Ascending aorta (tissue), 2 donors: ENCODE data around the gene GYG1. TPM values are rescaled to one million over a fixed set of nuclear protein-coding genes. Genes with fewer than 3 reads are reported as not detected.
A peak's percentile ranks its signal among the peaks of the same experiment; 100 is the strongest.

Experiments
- DNase-seq, 2 donors: peaks; one replicate each; pipeline ENCODE4 v3.0.0-alpha.2; 2019; ENCODE audit warnings: low spot score in 2 of 2
- H3K27ac ChIP-seq, 2 donors: fragments of 200-600 bp; sonication (generic); one replicate each; pipeline ENCODE4 v1.5.1; 2016 to 2017; ENCODE audit warnings: mild to moderate bottlenecking in 1 of 2
- H3K27me3 ChIP-seq: fragments of 200-600 bp; sonication (generic); one replicate; pipeline ENCODE4 v1.5.1; 2017
- H3K36me3 ChIP-seq, 2 donors: fragments of 200-600 bp; sonication (generic); one replicate each; pipeline ENCODE4 v1.5.1; 2016
- H3K4me1 ChIP-seq, 2 donors: fragments of 200-600 bp; sonication (generic); one replicate each; pipeline ENCODE4 v1.5.1; 2016 to 2017; ENCODE audit warnings: mild to moderate bottlenecking in 1 of 2
- H3K4me3 ChIP-seq, 2 donors: fragments of 200-600 bp; sonication (generic); one replicate each; pipeline ENCODE4 v1.5.1; 2016 to 2017; ENCODE audit warnings: mild to moderate bottlenecking in 1 of 2
- H3K9me3 ChIP-seq, 2 donors: fragments of 200-600 bp; sonication (generic); one replicate each; pipeline ENCODE4 v1.5.1; 2016
- CTCF ChIP-seq, 3 experiments: fragments of 200-600 bp in 2 of 3; fragments of 450-650 bp in 1 of 3; sonication (generic) in 2 of 3; IDR thresholded peaks; one replicate each; pipeline ENCODE4 v1.5.1; 2016 to 2019; ENCODE audit warnings: antibody characterized with exemption in 3 of 3, mild to moderate bottlenecking in 1 of 3, moderate library complexity in 1 of 3
- intact Hi-C: fragments of 100-400 bp; cut with DNase I; formaldehyde crosslinking; loops from one replicate; pipeline ENCODE4 v1.15.1; 2023
- total RNA-seq: library from RNA; depleted of rRNA; stranded (reverse); fragments of >200 nt; gene quantifications from one replicate; pipeline ENCODE4 v1.1.0, GENCODE V29; 2016

The GYG1 gene
- total RNA-seq, 1 donor from 2014 or later, result 23.9 TPM

GRCh38 chr3:148950806-148951205 is 40.5 kb upstream of the GYG1 start:
- no peaks in the 10 kb centered on the region for H3K36me3 ChIP-seq
- no peaks in the 10 kb centered on the region for H3K27me3 ChIP-seq
- intact Hi-C loops, result loop anchor here (10.0 kb wide), 2 partner anchors 384 to 524 kb away; partner anchors contain the start of genes TM4SF18 and TM4SF4
- no peak overlapping the region for H3K4me3 ChIP-seq
- no peak for DNase-seq
- H3K27ac ChIP-seq, result no peak overlapping the region
- no peaks in the 10 kb centered on the region for H3K9me3 ChIP-seq
- H3K4me1 ChIP-seq, result peaks cover 0 to 9% of the 10 kb centered on the region in 2 donors
- peak in 1 of 3 experiments; percentile 13 for TF ChIP-seq CTCF (IDR thresholded peaks at IDR 0.05)

GRCh38 chr3:148951599-148952361 is 39.6 kb upstream of the GYG1 start:
- Histone ChIP-seq H3K36me3 (no peaks in the 10 kb centered on the region), H3K9me3 (no peaks in the 10 kb centered on the region), H3K27ac (no peak overlapping the region), H3K27me3 (no peaks in the 10 kb centered on the region), H3K4me3 (no peak overlapping the region), H3K4me1 (peaks cover 5 to 18% of the 10 kb centered on the region in 2 donors)
- no peak for TF ChIP-seq CTCF (IDR thresholded peaks at IDR 0.05)
- intact Hi-C loops, result loop anchor here (10.0 kb wide), 2 partner anchors 383 to 523 kb away; partner anchors contain the start of genes TM4SF18 and TM4SF4
- DNase-seq, result no peak

GRCh38 chr3:148953094-148953493 is 38.2 kb upstream of the GYG1 start:
- H3K27ac ChIP-seq, result no peak overlapping the region
- DNase-seq, result no peak
- H3K4me1 ChIP-seq, result peaks cover 5 to 28% of the 10 kb centered on the region in 2 donors
- no peaks in the 10 kb centered on the region for H3K36me3 ChIP-seq
- no peaks in the 10 kb centered on the region for H3K9me3 ChIP-seq
- H3K27me3 ChIP-seq, result no peaks in the 10 kb centered on the region
- intact Hi-C loops, result loop anchor here (10.0 kb wide), 2 partner anchors 382 to 522 kb away; partner anchors contain the start of genes TM4SF18 and TM4SF4
- H3K4me3 ChIP-seq, result no peak overlapping the region
- TF ChIP-seq CTCF (IDR thresholded peaks at IDR 0.05), result no peak

GRCh38 chr3:148954981-148955380 is 36.4 kb upstream of the GYG1 start:
- no peak for DNase-seq
- Histone ChIP-seq H3K9me3 (no peaks in the 10 kb centered on the region), H3K4me1 (peaks cover 5 to 28% of the 10 kb centered on the region in 2 donors), H3K36me3 (no peaks in the 10 kb centered on the region), H3K27me3 (no peaks in the 10 kb centered on the region), H3K27ac (peak overlapping the region; percentile 89 to 98), H3K4me3 (no peak overlapping the region)
- no peak for TF ChIP-seq CTCF (IDR thresholded peaks at IDR 0.05)
- intact Hi-C loops, result loop anchor here (1.0 to 10.0 kb wide), 6 partner anchors 62 to 520 kb away; partner anchors contain the start of genes TM4SF18 and TM4SF4

GRCh38 chr3:148955544-148956346 is 35.6 kb upstream of the GYG1 start:
- Histone ChIP-seq H3K9me3 (no peaks in the 10 kb centered on the region), H3K36me3 (no peaks in the 10 kb centered on the region), H3K27ac (peak overlapping the region; percentile 89 to 98), H3K27me3 (no peaks in the 10 kb centered on the region), H3K4me3 (no peak overlapping the region), H3K4me1 (peaks cover 5 to 28% of the 10 kb centered on the region in 2 donors)
- DNase-seq, result peak; percentile 16 to 89
- TF ChIP-seq CTCF (IDR thresholded peaks at IDR 0.05), result peak; percentile 52 to 66 (median 54)
- intact Hi-C loops, result loop anchor here (1.0 to 10.0 kb wide), 8 partner anchors 35 to 519 kb away; partner anchors contain the start of genes GYG1, HPS3, TM4SF18 and TM4SF4
